ENCODE results near the gene FAM110C. TPM values are rescaled to one million over a fixed set of nuclear protein-coding genes. Genes with fewer than 3 reads are reported as not detected.
"Not testable (repeated sequence)": the region's sequence is repeated elsewhere in the genome, so short reads cannot be mapped to it uniquely, and the experiment has no call there.

FAM110C gene
- total RNA-seq, 2 experiments from 2014 or later, result 0.79 to 0.96 TPM

DNA sequence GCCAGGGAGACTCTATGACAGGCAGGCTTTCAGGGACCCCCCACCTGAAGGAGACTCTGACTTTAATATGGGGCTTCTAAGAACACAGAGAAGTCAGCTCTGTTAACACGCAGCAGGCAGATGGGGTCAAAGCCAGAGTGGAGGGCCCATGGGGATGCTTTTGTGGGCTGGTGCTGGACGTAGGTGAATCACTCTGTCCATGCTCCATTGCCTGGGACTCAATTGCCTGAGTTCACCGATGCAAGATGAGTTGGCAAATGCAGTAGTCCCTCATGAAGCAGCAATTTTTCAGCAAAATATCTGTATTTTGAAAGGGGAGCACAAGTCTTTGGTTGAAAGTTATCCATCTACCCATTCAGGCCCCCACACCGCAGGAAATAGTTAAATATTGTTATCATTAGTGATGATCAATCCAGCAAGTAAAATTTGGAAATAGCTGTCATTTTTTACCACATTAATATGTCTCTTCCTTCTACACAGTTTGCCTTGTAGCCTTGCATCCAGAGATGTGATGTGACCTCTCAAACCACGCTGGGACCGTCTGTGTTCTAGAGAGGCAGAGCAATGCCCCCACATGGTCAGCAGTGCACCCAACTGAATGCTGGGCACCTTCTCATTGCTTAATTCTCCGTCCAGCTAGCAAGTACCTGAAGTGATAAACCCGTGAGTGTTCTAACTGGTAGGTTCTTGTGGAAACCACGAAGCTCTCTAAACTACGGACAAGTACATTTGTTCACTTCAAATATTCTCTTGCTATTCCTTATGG is 34.8 kb upstream of the FAM110C start:
- POLR2A ChIA-PET, result interaction anchor here (1.1 kb wide), 1 partner anchor 12 kb away, joined by 5 read pairs; no protein-coding TSS in a partner anchor
- H3K4me3 Mint-ChIP-seq, result no peak overlapping the region

GRCh38 chr2:80378-80777 is 34.1 kb upstream of the FAM110C start:
- Mint-ChIP-seq H3K4me3 (no peak overlapping the region), H3K4me1 (ENCODE audit: low read depth) (no peaks in the 10 kb centered on the region), H3K36me3 (ENCODE audit: low read depth) (no peaks in the 10 kb centered on the region), H3K27me3 (peaks cover 16% of the 10 kb centered on the region), H3K27ac (no peak overlapping the region), H3K9me3 (no peaks in the 10 kb centered on the region)
- DNase-seq (no peak), ATAC-seq (no peak)
- POLR2A ChIA-PET, result no interaction called here
- CTCF ChIA-PET, result no interaction called here
- intact Hi-C loops (cut with micrococcal nuclease), result no loop called here
- no peak for TF ChIP-seq CTCF (IDR thresholded peaks at IDR 0.05)

More for the DNA sequence above, 34.8 kb upstream of the FAM110C start:
- intact Hi-C loops (cut with micrococcal nuclease), result no loop called here
- H3K36me3 Mint-ChIP-seq (ENCODE audit: low read depth), result no peaks in the 10 kb centered on the region
- peaks cover 17% of the 10 kb centered on the region for H3K27me3 Mint-ChIP-seq
- CTCF ChIA-PET, result no interaction called here
- no peak for ATAC-seq
- no peaks in the 10 kb centered on the region for H3K4me1 Mint-ChIP-seq (ENCODE audit: low read depth)
- DNase-seq, result no peak
- no peaks in the 10 kb centered on the region for H3K9me3 Mint-ChIP-seq
- H3K27ac Mint-ChIP-seq, result no peak overlapping the region
- no peak for TF ChIP-seq CTCF (IDR thresholded peaks at IDR 0.05)

DNA sequence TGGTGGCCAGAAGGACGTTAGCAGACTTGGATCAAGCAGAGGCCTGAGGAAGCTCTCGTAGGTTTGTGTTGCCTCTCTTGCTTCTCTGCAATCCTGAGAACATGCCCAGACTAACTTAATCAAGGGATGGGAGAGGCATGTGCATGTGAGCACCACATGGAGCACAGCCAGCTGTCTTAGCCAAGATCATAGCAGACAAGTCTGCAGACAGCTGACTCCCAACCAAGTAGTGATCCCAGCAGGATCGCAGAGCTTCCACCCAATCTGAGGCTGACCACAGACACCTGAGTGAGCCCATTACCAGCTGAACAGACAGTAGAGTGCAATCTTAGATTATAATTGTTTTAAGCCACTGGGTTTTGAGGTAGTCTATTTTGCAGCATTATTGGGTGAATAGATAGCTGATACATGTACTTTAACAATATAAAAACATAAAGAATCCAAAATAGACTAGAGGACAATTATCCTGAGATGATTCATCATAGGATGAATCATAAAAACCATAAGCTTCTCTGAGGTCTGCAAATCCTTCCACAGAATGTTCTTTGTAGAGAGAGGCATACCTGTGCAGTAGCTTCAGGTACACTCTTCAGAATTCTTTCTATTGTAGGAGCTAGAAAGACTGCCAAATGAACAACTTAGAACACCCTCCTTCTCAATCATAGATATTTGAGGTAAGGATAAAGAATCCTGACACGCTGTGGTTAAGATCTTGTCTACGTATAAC is 25.2 kb upstream of the FAM110C start:
- Mint-ChIP-seq H3K27ac (no peak overlapping the region), H3K36me3 (ENCODE audit: low read depth) (no peaks in the 10 kb centered on the region), H3K4me1 (ENCODE audit: low read depth) (no peaks in the 10 kb centered on the region), H3K4me3 (no peak overlapping the region), H3K27me3 (no peaks in the 10 kb centered on the region), H3K9me3 (no peaks in the 10 kb centered on the region)
- CTCF ChIA-PET, result no interaction called here
- POLR2A ChIA-PET, result no interaction called here
- TF ChIP-seq CTCF (IDR thresholded peaks at IDR 0.05), result no peak
- ATAC-seq (no peak), DNase-seq (no peak)
- intact Hi-C loops (cut with micrococcal nuclease), result no loop called here

- CTCF ChIA-PET, result interaction anchor here (1.1 kb wide), 1 partner anchor 10 kb away, joined by 3 read pairs; no protein-coding TSS in a partner anchor
- ATAC-seq (no peak), DNase-seq (no peak)
- POLR2A ChIA-PET, result interaction anchor here (0.8 kb wide), 1 partner anchor 12 kb away, joined by 5 read pairs; no protein-coding TSS in a partner anchor
- no peak for TF ChIP-seq CTCF (IDR thresholded peaks at IDR 0.05)
- H3K4me1 Mint-ChIP-seq (ENCODE audit: low read depth), result no peaks in the 10 kb centered on the region
- no peaks in the 10 kb centered on the region for H3K9me3 Mint-ChIP-seq
- no peak overlapping the region for H3K4me3 Mint-ChIP-seq
- no peak overlapping the region for H3K27ac Mint-ChIP-seq
- intact Hi-C loops (cut with micrococcal nuclease), result no loop called here
- H3K27me3 Mint-ChIP-seq, result peaks cover 2% of the 10 kb centered on the region
- H3K36me3 Mint-ChIP-seq (ENCODE audit: low read depth), result no peaks in the 10 kb centered on the region
These were observed 23.4 kb upstream of the FAM110C start for GRCh38 chr2:69366-70344.

DNA sequence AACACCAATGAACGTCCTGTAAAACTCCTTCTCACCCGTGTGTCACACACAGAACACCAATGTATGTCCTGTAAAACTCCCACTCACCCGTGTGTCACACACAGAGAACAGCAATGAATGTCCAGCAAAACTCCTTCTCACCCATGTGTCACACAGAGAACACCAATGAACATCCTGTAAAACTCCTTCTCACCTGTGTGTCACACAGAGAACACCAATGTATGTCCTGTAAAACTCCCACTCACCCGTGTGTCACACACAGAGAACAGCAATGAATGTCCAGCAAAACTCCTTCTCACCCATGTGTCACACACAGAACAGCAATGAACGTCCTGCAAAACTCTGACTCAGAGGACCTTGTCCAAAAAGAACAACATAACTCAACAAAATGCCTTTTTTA is 22.3 kb upstream of the FAM110C start:
- intact Hi-C loops (cut with micrococcal nuclease); H3K36me3 Mint-ChIP-seq (ENCODE audit: low read depth); DNase-seq; ATAC-seq; H3K27ac Mint-ChIP-seq; CTCF ChIA-PET; H3K9me3 Mint-ChIP-seq; H3K27me3 Mint-ChIP-seq; POLR2A ChIA-PET; H3K4me1 Mint-ChIP-seq (ENCODE audit: low read depth); H3K4me3 Mint-ChIP-seq: not testable (repeated sequence)
